HEK293T (cell line): ENCODE results near the gene FKBP8.

ENCODE experiments used
- BHLHE40 ChIP-seq: fragments of 450-650 bp; IDR thresholded peaks from 2 replicates; pipeline ENCODE4 v1.6.1; 2016; ENCODE audit warnings: mild to moderate bottlenecking, moderate library complexity, borderline replicate concordance
- ELF4 ChIP-seq: fragments of 450-650 bp; IDR thresholded peaks from 2 replicates; pipeline ENCODE4 v1.6.1; 2017; ENCODE audit warnings: antibody characterized with exemption
- FOXA1 ChIP-seq: fragments of 450-650 bp; IDR thresholded peaks from 2 replicates; pipeline ENCODE4 v1.6.1; 2016; ENCODE audit warnings: mild to moderate bottlenecking
- FOXK2 ChIP-seq: fragments of 450-650 bp; IDR thresholded peaks from 2 replicates; pipeline ENCODE4 v1.6.1; 2016; ENCODE audit warnings: mild to moderate bottlenecking
- SP1 ChIP-seq: fragments of 450-650 bp; IDR thresholded peaks from 2 replicates; pipeline ENCODE4 v1.6.1; 2017

GRCh38 chr19:18490728-18491127 lies 52.6 kb downstream of the FKBP8 start:
- TF ChIP-seq BHLHE40 (no peak), ELF4 (no peak), SP1 (no peak), FOXA1 (no peak), FOXK2 (no peak)
